ENCODE data around the gene SLC22A7. TPM values are rescaled to one million over a fixed set of nuclear protein-coding genes. Genes with fewer than 3 reads are reported as not detected.

SLC22A7 gene
- total RNA-seq, 1 donor from 2014 or later = not detected

DNA sequence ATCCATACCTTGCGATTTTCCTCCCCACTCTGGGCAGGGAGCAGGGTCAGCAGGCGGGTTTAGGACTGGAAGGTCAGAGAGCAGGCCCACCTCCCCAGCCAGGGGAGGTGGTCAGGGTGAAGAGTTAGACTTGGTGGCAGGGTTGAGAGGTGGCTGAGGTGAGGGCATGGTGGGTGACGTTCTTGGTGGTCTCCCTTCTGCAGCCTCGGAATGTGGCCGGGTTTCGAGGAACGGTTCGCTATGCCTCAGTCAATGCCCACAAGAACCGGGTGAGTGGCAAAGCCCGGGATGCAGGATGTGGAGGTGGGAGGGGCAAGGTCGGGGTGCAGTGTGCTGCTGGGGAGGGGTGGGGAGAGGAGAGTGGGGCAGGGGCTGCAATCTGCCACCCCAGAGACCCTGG, 43.2 kb upstream of the SLC22A7 start:
- H3K36me3 Mint-ChIP-seq = no peaks in the 10 kb centered on the region
- TF ChIP-seq, protein P1, sequence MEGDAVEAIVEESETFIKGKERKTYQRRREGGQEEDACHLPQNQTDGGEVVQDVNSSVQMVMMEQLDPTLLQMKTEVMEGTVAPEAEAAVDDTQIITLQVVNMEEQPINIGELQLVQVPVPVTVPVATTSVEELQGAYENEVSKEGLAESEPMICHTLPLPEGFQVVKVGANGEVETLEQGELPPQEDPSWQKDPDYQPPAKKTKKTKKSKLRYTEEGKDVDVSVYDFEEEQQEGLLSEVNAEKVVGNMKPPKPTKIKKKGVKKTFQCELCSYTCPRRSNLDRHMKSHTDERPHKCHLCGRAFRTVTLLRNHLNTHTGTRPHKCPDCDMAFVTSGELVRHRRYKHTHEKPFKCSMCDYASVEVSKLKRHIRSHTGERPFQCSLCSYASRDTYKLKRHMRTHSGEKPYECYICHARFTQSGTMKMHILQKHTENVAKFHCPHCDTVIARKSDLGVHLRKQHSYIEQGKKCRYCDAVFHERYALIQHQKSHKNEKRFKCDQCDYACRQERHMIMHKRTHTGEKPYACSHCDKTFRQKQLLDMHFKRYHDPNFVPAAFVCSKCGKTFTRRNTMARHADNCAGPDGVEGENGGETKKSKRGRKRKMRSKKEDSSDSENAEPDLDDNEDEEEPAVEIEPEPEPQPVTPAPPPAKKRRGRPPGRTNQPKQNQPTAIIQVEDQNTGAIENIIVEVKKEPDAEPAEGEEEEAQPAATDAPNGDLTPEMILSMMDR (conservative IDR thresholded peaks at IDR 0.05) = no peak
- DNase-seq (ENCODE audit: extremely low spot score, unreplicated experiment) = no peak
- H3K4me1 Mint-ChIP-seq (ENCODE audit: unreplicated experiment) = peaks cover 28% of the 10 kb centered on the region
- H3K27me3 Mint-ChIP-seq = peaks cover 28% of the 10 kb centered on the region
- H3K4me3 Mint-ChIP-seq = no peak overlapping the region
- no peaks in the 10 kb centered on the region for H3K9me3 Mint-ChIP-seq
- no peak overlapping the region for H3K27ac Mint-ChIP-seq

DNA sequence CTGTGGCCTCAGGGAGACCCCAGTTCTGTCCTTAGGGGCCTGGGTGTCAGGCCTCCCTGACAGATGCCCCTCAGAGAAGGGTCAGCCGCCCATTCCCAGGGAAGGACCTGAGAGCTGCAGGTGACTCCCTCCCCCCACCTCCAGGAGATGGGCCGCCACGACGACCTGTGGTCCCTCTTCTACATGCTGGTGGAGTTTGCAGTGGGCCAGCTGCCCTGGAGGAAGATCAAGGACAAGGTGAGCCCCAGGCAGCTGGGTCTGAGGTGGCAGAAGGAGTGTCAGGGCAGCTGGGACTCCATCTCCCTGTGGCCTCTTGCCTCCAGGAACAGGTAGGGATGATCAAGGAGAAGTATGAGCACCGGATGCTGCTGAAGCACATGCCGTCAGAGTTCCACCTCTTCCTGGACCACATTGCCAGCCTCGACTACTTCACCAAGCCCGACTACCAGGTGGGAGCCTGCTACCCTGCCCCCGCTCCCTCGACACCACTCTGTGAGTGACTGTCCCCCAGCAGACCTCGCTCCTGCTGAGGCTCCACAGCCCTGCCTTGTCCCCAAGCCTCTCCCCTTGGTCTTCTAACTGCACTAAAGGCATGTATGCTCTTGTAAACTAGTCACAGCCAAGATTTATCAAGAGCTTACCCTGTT, 42.5 kb upstream of the SLC22A7 start:
- Mint-ChIP-seq H3K27ac (no peak overlapping the region), H3K4me1 (ENCODE audit: unreplicated experiment) (peaks cover 29% of the 10 kb centered on the region)

DNA sequence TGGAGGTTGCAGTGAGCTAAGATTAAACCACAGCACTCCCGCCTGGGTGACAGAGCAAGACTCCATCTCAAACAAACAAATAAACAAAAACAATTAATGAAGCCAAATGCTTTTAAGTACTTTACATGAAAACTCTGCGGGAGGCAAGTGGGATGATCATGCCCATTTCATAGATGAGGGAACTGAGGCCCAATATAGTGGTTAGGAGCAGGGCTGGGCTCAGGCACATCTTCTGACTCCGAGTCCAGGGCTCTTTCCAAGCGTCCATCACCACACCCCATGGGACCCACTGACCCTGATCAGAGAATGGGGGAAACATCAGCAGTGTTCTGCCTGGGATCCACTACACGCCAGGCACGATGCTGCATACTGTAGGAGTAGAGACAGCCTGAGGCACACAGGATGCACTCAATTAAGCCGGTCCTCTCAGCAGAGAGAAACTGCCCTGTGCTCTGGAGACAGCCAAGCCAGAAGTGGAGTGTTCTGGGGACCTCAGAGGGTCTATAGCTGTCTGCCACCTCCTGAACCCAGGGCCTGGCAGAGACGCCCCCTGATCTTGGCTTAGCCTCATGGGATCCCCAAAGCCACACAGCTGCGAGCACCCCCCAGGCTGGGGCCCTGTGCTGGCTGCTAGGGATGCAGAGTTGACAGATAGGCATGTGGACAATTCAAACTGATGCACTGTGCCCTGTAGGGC, 41.2 kb upstream of the SLC22A7 start:
- TF ChIP-seq, protein P1 (conservative IDR thresholded peaks at IDR 0.05) = no peak
- Mint-ChIP-seq H3K27me3 (peaks cover 15% of the 10 kb centered on the region), H3K36me3 (no peaks in the 10 kb centered on the region), H3K4me3 (no peak overlapping the region), H3K4me1 (ENCODE audit: unreplicated experiment) (peaks cover 23% of the 10 kb centered on the region), H3K9me3 (no peaks in the 10 kb centered on the region), H3K27ac (no peak overlapping the region)
- no peak for DNase-seq (ENCODE audit: extremely low spot score, unreplicated experiment)

More for the DNA sequence above, 42.5 kb upstream of the SLC22A7 start:
- peaks cover 28% of the 10 kb centered on the region for H3K27me3 Mint-ChIP-seq
- TF ChIP-seq, protein P1 (conservative IDR thresholded peaks at IDR 0.05) = no peak
- H3K36me3 Mint-ChIP-seq = no peaks in the 10 kb centered on the region
- no peak overlapping the region for H3K4me3 Mint-ChIP-seq
- H3K9me3 Mint-ChIP-seq = no peaks in the 10 kb centered on the region
- DNase-seq (ENCODE audit: extremely low spot score, unreplicated experiment) = no peak

DNA sequence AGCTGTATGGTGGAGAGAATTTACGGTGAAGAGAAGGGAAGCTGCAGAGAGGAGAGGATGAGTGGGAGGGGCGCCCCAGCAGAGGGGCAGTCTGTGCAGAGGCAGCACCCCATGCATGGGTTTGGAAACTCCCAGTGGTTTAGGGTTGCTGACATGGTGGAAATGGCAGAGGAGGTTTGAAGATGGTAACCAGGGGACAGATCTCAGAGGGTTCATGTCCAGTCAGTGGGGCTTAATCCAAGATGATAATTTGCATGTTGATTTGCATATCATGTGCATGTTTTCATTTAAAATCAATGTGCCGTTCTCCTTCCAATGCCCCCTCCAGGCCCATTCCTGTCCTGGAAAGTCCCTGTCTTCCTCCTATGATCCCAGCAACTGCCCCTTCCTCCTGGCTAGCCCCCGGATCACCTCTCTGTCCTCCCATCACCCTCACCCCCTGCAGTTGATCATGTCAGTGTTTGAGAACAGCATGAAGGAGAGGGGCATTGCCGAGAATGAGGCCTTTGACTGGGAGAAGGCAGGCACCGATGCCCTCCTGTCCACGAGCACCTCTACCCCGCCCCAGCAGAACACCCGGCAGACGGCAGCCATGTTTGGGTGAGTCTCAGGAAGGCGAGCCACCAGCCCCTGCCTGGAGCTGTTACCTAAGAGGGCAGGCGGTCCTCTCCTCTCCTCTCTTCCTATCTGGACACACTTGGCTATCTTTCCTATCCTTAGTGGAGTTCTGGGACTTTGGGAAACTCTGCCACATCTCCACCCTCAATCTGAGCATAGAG, 40.5 kb upstream of the SLC22A7 start:
- TF ChIP-seq, protein P1 (conservative IDR thresholded peaks at IDR 0.05) = no peak
- Mint-ChIP-seq H3K4me1 (ENCODE audit: unreplicated experiment) (peaks cover 28% of the 10 kb centered on the region), H3K4me3 (no peak overlapping the region), H3K27me3 (peaks cover 12% of the 10 kb centered on the region), H3K9me3 (no peaks in the 10 kb centered on the region), H3K27ac (no peak overlapping the region), H3K36me3 (no peaks in the 10 kb centered on the region)
- no peak for DNase-seq (ENCODE audit: extremely low spot score, unreplicated experiment)

DNA sequence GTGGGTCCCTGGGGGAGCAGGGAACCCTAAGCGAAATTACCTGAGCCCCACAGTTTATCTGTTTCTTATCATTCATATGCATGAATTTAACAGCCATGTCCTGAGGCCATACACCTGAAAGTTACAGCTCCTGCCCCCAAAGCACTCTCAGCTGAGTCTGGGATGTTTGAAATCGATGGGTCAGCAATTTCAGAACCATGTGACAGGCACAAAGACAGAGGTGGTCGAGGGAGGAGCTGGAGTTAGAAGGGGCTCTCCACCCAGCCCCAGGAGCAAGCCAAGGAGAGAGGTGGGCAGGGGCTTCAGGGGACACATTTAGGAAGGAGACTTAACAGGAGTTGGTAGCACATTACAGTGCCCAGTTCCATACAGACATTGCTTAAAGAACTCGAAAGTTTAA, 39.9 kb upstream of the SLC22A7 start:
- TF ChIP-seq, protein P1 (conservative IDR thresholded peaks at IDR 0.05) = no peak
- no peak overlapping the region for H3K4me3 Mint-ChIP-seq
- H3K36me3 Mint-ChIP-seq = no peaks in the 10 kb centered on the region
- H3K9me3 Mint-ChIP-seq = no peaks in the 10 kb centered on the region
- peaks cover 8% of the 10 kb centered on the region for H3K27me3 Mint-ChIP-seq
- no peak overlapping the region for H3K27ac Mint-ChIP-seq
- no peak for DNase-seq (ENCODE audit: extremely low spot score, unreplicated experiment)
- peaks cover 28% of the 10 kb centered on the region for H3K4me1 Mint-ChIP-seq (ENCODE audit: unreplicated experiment)

Measured in type B pancreatic cell (in vitro differentiated cells).